Lung microvascular endothelial cell (primary cell): ENCODE results near the gene HSPA4L. TPM values are rescaled to one million over a fixed set of nuclear protein-coding genes. Genes with fewer than 3 reads are reported as not detected.

Source experiments
- DNase-seq, 2 donors: peaks; one replicate each; pipeline versions ENCODE4 v3.0.0 to v3.0.0-alpha.2; 2010; ENCODE audit warnings: low read depth in 2 of 2
- total RNA-seq: library from RNA; depleted of rRNA; stranded (reverse); fragments of >200 nt; gene quantifications from 2 replicates; pipeline ENCODE4 v1.2.1, GENCODE V29; 2014

The HSPA4L gene
- total RNA-seq, 1 donor from 2014 or later: 0.99 TPM

GRCh38 chr4:127868196-127868595 is 86.1 kb downstream of the HSPA4L start:
- no peak for DNase-seq

- DNase-seq: no peak
Observed at GRCh38 chr4:127870281-127870680, 88.2 kb downstream of the HSPA4L start.

GRCh38 chr4:127870688-127871087 is 88.6 kb downstream of the HSPA4L start:
- DNase-seq: peak; percentile 10 to 73

- no peak for DNase-seq
Observed at GRCh38 chr4:127875791-127876190, 93.7 kb downstream of the HSPA4L start.

- DNase-seq: peak; percentile 94 to 95
Observed at GRCh38 chr4:127880763-127881562, 98.8 kb downstream of the HSPA4L start, which contains the start of gene PLK4. Gene PLK4, plus strand, starts transcription at chr4:127880893. Its CDS starts 242 bp downstream, at chr4:127881135.

GRCh38 chr4:127881563-127881864 is 99.4 kb downstream of the HSPA4L start:
- DNase-seq: no peak

GRCh38 chr4:127888559-127888958 is 106.4 kb downstream of the HSPA4L start:
- DNase-seq: no peak

- DNase-seq: no peak
Observed at GRCh38 chr4:127889903-127890302, 107.8 kb downstream of the HSPA4L start.

Other genes with a start within 250 kb of the HSPA4L start
- 1.2 and 1.3 TPM in 2 replicates for gene INTU, start 149.4 kb upstream of the HSPA4L start, total RNA-seq
- gene SLC25A31, start 51.9 kb upstream of the HSPA4L start, total RNA-seq: not detected in 2 replicates
- gene PLK4, start 98.6 kb downstream of the HSPA4L start, total RNA-seq: 3.6 and 7.8 TPM in 2 replicates
- gene MFSD8, start 182.9 kb downstream of the HSPA4L start, total RNA-seq: 12.0 and 16.1 TPM in 2 replicates
- gene ABHD18, start 183.1 kb downstream of the HSPA4L start, total RNA-seq: 4.1 and 5.4 TPM in 2 replicates